Measurements from ENCODE around the gene RBPJ. TPM values are rescaled to one million over a fixed set of nuclear protein-coding genes. Genes with fewer than 3 reads are reported as not detected.

RBPJ gene
- total RNA-seq, 1 donor from 2014 or later: 51.4 TPM

DNA sequence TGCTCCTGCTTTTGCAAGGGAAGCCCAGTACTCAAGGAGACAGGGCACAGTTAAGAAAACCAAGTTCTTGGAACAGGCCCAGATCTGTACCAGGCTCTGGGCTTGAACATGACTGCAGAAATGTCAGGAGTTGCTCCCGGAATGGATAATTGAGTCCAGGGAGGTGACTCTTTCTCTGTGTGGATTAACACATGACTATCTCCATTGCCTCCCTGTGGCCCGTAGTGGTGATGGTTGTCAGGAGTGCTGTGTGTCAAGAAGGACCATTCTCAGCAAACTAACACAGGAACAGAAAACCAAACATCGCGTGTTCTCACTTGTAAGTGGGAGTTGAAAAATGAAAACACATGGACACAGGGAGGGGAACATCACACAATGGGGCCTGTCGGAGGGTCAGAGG is 129.6 kb downstream of the RBPJ start:
- Mint-ChIP-seq H3K27me3 (peaks cover 3% of the 10 kb centered on the region), H3K4me1 (no peaks in the 10 kb centered on the region), H3K27ac (no peak overlapping the region), H3K9me3 (peaks cover 4% of the 10 kb centered on the region), H3K36me3 (ENCODE audit: low read depth) (no peaks in the 10 kb centered on the region), H3K4me3 (no peak overlapping the region)
- ChIA-PET CTCF (no interaction called here), POLR2A (no interaction called here)
- DNase-seq (no peak), ATAC-seq (ENCODE audit: low read depth) (no peak)
- intact Hi-C loops (cut with micrococcal nuclease): no loop called here
- TF ChIP-seq, protein P1, sequence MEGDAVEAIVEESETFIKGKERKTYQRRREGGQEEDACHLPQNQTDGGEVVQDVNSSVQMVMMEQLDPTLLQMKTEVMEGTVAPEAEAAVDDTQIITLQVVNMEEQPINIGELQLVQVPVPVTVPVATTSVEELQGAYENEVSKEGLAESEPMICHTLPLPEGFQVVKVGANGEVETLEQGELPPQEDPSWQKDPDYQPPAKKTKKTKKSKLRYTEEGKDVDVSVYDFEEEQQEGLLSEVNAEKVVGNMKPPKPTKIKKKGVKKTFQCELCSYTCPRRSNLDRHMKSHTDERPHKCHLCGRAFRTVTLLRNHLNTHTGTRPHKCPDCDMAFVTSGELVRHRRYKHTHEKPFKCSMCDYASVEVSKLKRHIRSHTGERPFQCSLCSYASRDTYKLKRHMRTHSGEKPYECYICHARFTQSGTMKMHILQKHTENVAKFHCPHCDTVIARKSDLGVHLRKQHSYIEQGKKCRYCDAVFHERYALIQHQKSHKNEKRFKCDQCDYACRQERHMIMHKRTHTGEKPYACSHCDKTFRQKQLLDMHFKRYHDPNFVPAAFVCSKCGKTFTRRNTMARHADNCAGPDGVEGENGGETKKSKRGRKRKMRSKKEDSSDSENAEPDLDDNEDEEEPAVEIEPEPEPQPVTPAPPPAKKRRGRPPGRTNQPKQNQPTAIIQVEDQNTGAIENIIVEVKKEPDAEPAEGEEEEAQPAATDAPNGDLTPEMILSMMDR (IDR thresholded peaks at IDR 0.05): no peak

DNA sequence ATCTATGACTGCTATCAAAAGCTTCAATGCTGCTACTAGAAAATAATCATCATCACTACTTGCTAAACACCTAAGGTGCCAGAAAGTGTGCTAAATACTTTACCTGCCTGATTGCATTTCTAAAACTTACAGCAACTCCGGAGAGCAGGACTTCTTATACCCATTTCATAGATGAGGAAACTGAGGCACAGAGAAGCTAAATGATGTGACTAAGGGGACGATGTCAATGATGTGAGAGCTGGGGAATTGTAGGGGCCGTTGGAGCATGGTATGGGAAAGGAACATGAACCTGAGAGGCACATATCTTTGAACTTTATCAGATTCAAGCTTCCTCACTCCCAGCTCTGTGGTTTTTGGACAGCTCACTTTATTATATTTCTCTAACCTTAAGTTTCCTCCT is 130.8 kb downstream of the RBPJ start:
- DNase-seq: no peak
- TF ChIP-seq, protein P1 (IDR thresholded peaks at IDR 0.05): no peak
- no peak for ATAC-seq (ENCODE audit: low read depth)
- CTCF ChIA-PET: interaction anchor here (1.4 kb wide), 1 partner anchor 558 kb away, joined by 5 read pairs; no protein-coding TSS in a partner anchor
- intact Hi-C loops (cut with micrococcal nuclease): no loop called here
- peaks cover 4% of the 10 kb centered on the region for H3K9me3 Mint-ChIP-seq
- no peaks in the 10 kb centered on the region for H3K36me3 Mint-ChIP-seq (ENCODE audit: low read depth)
- POLR2A ChIA-PET: no interaction called here
- peaks cover 3% of the 10 kb centered on the region for H3K27me3 Mint-ChIP-seq
- no peak overlapping the region for H3K27ac Mint-ChIP-seq
- no peaks in the 10 kb centered on the region for H3K4me1 Mint-ChIP-seq
- no peak overlapping the region for H3K4me3 Mint-ChIP-seq

DNA sequence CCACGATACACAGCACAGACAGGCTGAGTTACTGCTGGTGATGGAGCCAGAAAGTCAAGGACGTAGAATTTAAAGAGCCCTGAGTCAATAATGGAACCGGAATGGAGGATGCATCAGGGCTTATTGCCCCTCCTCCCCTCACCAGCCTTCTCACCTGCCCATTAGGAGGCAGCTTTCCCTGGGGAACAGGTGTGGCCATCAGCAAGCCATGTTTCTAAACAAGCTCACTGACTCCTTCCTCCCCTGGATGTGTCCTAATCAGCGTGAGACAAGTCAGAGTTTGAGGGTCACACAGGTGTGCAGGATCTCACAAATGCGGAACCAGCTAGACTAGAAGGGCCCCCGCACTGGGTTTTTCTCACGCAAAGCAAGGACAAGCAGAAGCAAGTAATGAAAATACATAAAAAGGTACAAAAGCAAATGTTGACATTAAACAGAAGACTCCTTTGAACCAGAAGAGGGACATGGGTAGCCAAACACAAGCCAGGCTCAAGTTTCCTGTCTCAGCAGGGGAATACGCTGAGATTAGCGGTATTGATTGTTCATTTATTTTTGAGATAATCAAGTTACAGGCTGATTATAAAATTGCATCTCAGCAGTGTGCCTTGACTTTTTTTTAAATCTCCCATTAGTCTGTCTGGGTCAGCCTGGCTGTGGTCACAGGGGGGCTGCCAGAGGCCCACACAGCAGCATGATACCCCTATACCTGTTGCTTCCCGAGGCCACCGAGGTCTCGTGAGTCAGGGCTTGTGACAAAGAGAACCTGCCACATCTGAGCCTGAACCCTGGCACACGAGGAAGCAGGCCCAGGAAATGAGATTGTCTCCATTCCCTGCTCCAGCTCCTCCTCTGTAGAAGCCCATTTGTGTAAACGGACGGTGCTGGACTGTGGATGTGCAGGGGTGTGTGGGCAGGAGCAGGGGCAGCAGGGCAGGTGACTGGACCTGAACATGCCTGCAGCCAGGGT is 132.0 kb downstream of the RBPJ start:
- intact Hi-C loops (cut with micrococcal nuclease): no loop called here
- peaks cover 4% of the 10 kb centered on the region for H3K9me3 Mint-ChIP-seq
- no peak overlapping the region for H3K4me3 Mint-ChIP-seq
- ChIA-PET CTCF (interaction anchor here (0.6 kb wide), 1 partner anchor 19 kb away, joined by 3 read pairs; no protein-coding TSS in a partner anchor), POLR2A (no interaction called here)
- ATAC-seq (ENCODE audit: low read depth): no peak
- H3K27me3 Mint-ChIP-seq: peaks cover 4% of the 10 kb centered on the region
- TF ChIP-seq, protein P1 (IDR thresholded peaks at IDR 0.05): no peak
- no peaks in the 10 kb centered on the region for H3K36me3 Mint-ChIP-seq (ENCODE audit: low read depth)
- DNase-seq: no peak
- H3K4me1 Mint-ChIP-seq: no peaks in the 10 kb centered on the region
- no peak overlapping the region for H3K27ac Mint-ChIP-seq

DNA sequence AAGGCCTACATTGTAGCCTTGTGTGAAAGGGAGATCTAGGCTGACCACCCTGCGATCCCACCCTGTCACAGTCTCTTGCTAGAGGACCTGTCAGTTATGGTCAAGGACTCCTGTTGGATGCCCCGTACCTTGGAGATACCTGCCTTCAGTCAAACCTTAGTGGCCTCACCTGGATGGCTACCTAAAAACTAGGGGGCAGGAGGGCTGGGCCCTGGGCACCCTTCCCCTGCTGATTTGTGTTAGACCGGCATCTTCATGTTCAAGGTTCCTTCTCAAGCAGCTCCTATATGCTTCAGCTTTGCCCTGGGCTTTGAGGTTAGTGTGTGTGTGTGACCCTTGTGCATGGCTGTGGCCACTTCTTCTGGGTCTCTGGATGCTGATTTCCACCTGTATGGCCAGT is 134.1 kb downstream of the RBPJ start:
- Mint-ChIP-seq H3K9me3 (peaks cover 4% of the 10 kb centered on the region), H3K27me3 (peaks cover 4% of the 10 kb centered on the region), H3K4me3 (no peak overlapping the region), H3K27ac (no peak overlapping the region), H3K36me3 (ENCODE audit: low read depth) (no peaks in the 10 kb centered on the region), H3K4me1 (peaks cover 6% of the 10 kb centered on the region)
- ChIA-PET CTCF (no interaction called here), POLR2A (no interaction called here)
- ATAC-seq (ENCODE audit: low read depth): no peak
- DNase-seq: no peak
- intact Hi-C loops (cut with micrococcal nuclease): loop anchor here (5.0 kb wide), 1 partner anchor 127 kb away; the partner anchor contains the start of gene TBC1D19
- TF ChIP-seq, protein P1 (IDR thresholded peaks at IDR 0.05): no peak

DNA sequence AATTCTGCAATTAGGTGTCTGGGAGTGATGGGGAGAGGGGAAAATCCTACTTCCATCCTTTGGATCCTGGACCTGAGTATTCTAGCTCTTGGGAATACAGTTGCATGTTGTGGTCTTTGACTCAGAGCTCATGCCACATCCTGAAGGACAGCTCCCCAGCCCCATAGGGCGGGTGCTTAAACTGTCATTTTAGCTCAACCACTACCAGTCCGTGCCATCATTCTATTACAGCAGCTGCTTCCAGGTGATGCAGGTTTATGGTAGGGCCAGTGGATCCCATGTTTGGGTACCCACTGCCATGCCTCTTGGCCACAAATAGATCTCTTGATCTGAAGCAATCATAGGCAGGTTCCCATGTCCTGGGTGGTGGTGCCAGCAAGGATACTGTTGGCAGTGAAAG is 134.8 kb downstream of the RBPJ start:
- intact Hi-C loops (cut with micrococcal nuclease): loop anchor here (5.0 kb wide), 1 partner anchor 127 kb away; the partner anchor contains the start of gene TBC1D19
- Mint-ChIP-seq H3K27ac (no peak overlapping the region), H3K9me3 (peaks cover 4% of the 10 kb centered on the region), H3K27me3 (peaks cover 4% of the 10 kb centered on the region), H3K4me3 (no peak overlapping the region), H3K36me3 (ENCODE audit: low read depth) (no peaks in the 10 kb centered on the region), H3K4me1 (peaks cover 6% of the 10 kb centered on the region)
- DNase-seq (no peak), ATAC-seq (ENCODE audit: low read depth) (no peak)
- TF ChIP-seq, protein P1 (IDR thresholded peaks at IDR 0.05): no peak
- POLR2A ChIA-PET: no interaction called here
- CTCF ChIA-PET: no interaction called here
